HG03469 (cell line): ENCODE data around the gene DIAPH1.

ENCODE experiments used
- ATAC-seq: cut with Tn5 transposase; IDR thresholded peaks from one replicate; pipeline ENCODE4 v1.9.1; 2021; ENCODE audit warnings: mild to moderate bottlenecking, moderate library complexity, moderate number of reproducible peaks; ENCODE audit not compliant: unreplicated experiment

Gene DIAPH1

DNA sequence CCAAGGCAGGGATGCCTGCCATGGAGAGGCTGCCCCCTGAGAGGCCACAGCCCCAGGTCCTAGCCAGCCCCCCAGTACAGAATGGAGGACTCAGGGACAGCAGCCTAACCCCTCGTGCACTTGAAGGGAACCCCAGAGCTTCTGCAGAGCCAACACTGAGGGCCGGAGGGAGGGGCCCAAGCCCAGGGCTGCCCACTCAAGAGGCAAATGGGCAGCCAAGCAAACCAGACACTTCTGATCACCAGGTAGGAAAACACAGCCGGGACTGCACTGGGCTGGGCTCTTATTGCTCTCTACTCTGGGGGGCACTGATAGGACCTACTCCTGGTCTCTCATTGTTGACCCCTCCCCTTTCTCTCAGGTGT lies 21.2 kb upstream of the DIAPH1 start:
- ATAC-seq = no peak

- no peak for ATAC-seq
These were observed 20.7 kb upstream of the DIAPH1 start for GRCh38 chr5:141639357-141640050.

- no peak for ATAC-seq
These were observed 20.0 kb upstream of the DIAPH1 start for GRCh38 chr5:141638771-141639170.

- no peak for ATAC-seq
These were observed 19.1 kb upstream of the DIAPH1 start for GRCh38 chr5:141637767-141638419.

DNA sequence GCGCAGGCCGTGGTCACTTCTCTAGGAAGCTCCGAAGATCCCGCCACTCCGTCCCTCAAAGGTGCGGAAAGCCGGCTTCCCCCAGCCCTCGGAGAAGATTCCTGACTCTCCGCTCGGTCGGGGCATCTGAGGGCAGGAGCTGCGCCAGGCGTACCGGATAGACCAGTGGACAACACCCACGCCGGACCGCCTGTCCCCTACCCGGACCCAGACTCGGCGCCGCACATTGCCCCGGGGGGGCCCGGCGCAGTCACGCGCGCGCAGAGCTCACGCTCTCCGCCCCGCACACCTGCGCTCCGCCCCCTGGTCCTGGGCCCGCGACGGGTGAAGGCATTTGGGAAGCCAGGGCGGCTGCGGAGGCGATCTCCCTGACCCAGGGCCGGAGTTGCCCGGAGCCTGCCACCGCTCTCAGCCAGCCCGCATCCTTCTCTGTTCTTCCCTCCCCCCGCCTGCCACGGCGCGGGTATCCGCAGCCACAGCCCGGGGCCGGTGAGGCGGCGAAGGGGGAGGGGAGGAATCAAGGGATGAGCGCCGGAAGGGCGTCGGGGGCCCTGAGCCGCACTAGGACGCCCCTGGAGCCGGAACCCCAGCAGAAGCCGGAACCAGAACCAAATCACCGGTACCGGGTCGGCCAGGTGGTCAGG lies 18.4 kb upstream of the DIAPH1 start:
- ATAC-seq = no peak

- peak; percentile 43 for ATAC-seq
These were observed 17.8 kb upstream of the DIAPH1 start, which contains the start of the genes HDAC3 and RELL2 for GRCh38 chr5:141636413-141637122. HDAC3 (minus strand) TSS chr5:141636849; CDS start chr5:141636790, 59 bp downstream. RELL2 (plus strand) TSS chr5:141636997; CDS start chr5:141638226, 1,229 bp downstream.

DNA sequence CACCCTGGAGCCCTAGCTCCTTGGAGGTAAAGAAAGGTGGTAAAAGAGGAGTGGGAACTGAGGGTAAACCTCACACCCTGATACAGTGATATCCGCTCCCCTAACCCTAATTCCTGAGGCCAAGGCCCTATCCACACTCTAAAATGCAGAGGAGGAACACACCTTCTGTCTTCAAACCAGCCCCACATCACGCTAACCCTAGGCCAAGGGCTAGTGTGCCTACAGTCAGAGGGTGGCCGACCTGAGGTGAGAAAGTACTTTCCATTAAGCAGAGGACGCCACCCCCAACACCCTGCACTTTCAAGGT lies 17.3 kb upstream of the DIAPH1 start:
- ATAC-seq = no peak

GRCh38 chr5:141635646-141636045 lies 16.8 kb upstream of the DIAPH1 start:
- ATAC-seq = no peak

GRCh38 chr5:141634720-141635119 lies 15.9 kb upstream of the DIAPH1 start:
- ATAC-seq = no peak

DNA sequence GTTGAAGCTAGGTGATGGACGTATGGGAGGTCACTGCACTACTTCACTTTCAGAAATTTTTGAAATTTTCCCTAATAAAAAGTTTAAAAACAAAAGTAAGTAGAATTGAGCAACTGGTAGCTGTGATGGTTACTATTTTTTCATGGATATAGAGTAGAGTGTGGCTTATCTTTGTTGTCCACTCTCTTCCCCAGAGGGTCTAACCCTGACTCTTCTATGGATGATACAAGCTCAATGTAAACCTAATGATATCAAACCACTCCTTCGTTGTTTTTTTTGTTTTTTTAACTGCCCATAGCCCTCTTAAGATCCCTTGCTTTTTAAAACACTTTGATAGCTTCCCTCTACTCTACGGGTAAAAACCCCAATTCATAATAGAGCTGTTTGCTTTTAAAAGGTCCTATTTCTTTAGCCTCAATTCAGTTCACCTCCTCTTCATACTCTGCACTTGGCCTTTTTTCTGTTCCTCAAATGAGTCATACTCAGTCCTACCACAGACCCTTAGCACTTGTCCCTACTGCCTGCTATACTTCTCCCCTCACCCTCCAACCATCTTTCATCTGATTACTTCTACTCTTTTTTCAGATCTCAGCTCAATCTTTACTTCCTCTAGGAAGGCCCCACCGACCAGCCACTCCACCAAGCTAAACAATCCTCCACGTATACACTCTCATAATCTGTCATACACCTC lies 15.2 kb upstream of the DIAPH1 start:
- ATAC-seq = peak; percentile 83

- ATAC-seq = no peak
These were observed 13.8 kb upstream of the DIAPH1 start for GRCh38 chr5:141632650-141633049.

- no peak for ATAC-seq
These were observed 11.9 kb upstream of the DIAPH1 start for GRCh38 chr5:141630570-141631140.

GRCh38 chr5:141628175-141628788 lies 9.5 kb upstream of the DIAPH1 start:
- ATAC-seq = no peak

DNA sequence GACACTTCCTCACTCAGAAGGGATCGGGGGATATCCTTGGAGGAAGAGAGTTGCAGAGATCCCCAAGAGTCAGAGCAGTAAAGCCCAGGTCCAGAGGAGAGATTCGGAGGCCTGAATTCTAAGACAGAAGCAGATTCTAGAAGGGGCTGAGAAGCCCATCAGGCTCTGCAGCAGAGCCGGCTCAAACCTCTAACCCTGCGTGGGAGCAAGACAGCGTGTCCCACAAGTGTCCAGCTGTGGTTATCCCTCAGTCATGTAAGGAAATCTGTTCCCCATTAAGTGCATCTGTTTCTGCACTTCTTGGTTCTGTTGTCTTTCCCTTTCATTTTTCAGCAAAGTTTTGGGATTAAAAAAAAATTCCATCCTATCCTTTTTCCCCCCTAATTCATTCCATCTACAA lies 4.8 kb upstream of the DIAPH1 start:
- ATAC-seq = no peak

- ATAC-seq = peak; percentile 59
These were observed 4.4 kb upstream of the DIAPH1 start for GRCh38 chr5:141623186-141623585.

DNA sequence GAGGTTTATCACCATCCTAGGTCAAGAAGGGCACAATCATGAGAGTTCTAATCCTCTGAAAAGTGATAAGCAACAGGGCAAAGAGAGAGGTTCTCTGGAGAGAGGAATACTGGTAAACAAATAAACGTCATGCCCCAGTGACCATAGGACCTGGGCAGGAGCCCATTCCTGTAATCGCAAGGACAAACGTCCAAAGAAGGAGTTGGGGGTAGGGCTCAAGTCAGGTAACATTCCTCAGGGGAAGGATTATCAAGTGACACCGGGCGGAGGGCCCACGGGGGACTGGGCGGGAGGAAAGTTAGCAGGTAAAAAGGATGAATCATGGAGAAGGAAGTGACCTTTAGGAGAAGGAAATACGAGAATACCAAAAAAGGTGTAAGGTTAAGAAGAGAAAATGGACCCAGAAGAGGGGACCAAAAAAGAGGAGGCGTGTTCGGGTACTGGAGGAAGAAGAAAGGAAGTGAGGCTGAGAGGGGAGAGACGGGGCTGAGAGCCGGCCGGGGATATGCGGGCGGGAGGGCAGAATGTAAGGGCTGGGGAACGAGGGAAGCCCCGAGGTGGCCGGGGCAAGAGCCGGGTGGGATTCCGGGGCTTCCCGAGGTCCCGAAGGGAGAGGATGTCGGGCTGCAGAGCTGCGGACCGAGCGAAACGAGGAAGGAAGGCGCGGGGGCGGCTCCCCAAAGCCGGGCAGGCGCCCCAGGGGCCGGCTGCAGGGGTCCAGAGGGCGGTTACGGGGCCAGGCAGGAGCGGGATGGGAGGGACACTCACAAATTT lies 583 bp downstream of the DIAPH1 start:
- peak; percentile 7 for ATAC-seq

GRCh38 chr5:141617682-141618029 lies 1.1 kb downstream of the DIAPH1 start:
- ATAC-seq = no peak

GRCh38 chr5:141617128-141617527 lies 1.7 kb downstream of the DIAPH1 start:
- no peak for ATAC-seq

GRCh38 chr5:141615991-141616720 lies 2.6 kb downstream of the DIAPH1 start:
- ATAC-seq = no peak
